ENCODE measurements around the gene CHI3L2. TPM values are rescaled to one million over a fixed set of nuclear protein-coding genes. Genes with fewer than 3 reads are reported as not detected.

CHI3L2 gene
- total and polyA plus RNA-seq, 10 of the 15 experiments (the other 5 are each of a cell fraction or from before 2014, with no cell fraction given): 37.1 to 508 (median 98.3) TPM

GRCh38 chr1:111197598-111198284, 29.8 kb upstream of the CHI3L2 start (continued):
- TF ChIP-seq SIX5 (IDR thresholded peaks at IDR 0.05; ENCODE audit: low read depth, low read length, severe bottlenecking): no peak
- TF ChIP-seq MLLT1 (IDR thresholded peaks at IDR 0.05): peak; percentile 63
- no peak for TF ChIP-seq RFX5 (IDR thresholded peaks at IDR 0.05; ENCODE audit: low read depth, low read length)
- TF ChIP-seq ZBED1 (IDR thresholded peaks at IDR 0.05; ENCODE audit: borderline replicate concordance): no peak
- TF ChIP-seq NFXL1 (IDR thresholded peaks at IDR 0.05; ENCODE audit: borderline replicate concordance): no peak
- no peak for TF ChIP-seq PAX5 (IDR thresholded peaks at IDR 0.05; ENCODE audit: borderline replicate concordance, low read depth, low read length)
- TF ChIP-seq ZNF592 (IDR thresholded peaks at IDR 0.05): no peak
- TF ChIP-seq MTA2 (IDR thresholded peaks at IDR 0.05; ENCODE audit: low read depth): no peak
- no peak for TF ChIP-seq PAX8 (IDR thresholded peaks at IDR 0.05)
- TF ChIP-seq NR2F1 (conservative IDR thresholded peaks at IDR 0.05): 0 out of 2 replicates have a peak, but pooled peaks have one; percentile 6
- TF ChIP-seq ZZZ3 (IDR thresholded peaks at IDR 0.05; ENCODE audit: control insufficient read depth, insufficient read length, low read depth): no peak
- no peak for TF ChIP-seq EP300 (IDR thresholded peaks at IDR 0.05; ENCODE audit: borderline replicate concordance in 1 of 2, control insufficient read depth in 1 of 2, low read depth in 2 of 2, low read length in 2 of 2)
- TF ChIP-seq TARDBP (IDR thresholded peaks at IDR 0.05; ENCODE audit: borderline replicate concordance): no peak
- TF ChIP-seq WRNIP1 (IDR thresholded peaks at IDR 0.05; ENCODE audit: borderline replicate concordance, low read depth, low read length): peak; percentile 60; the same call in 1 of the 2 replicates
- TF ChIP-seq LARP7 (IDR thresholded peaks at IDR 0.05): peak; percentile 56; the same call in 1 of the 2 replicates
- TF ChIP-seq REST (IDR thresholded peaks at IDR 0.05; ENCODE audit: low read depth, low read length): no peak
- TF ChIP-seq E2F8 (IDR thresholded peaks at IDR 0.05; ENCODE audit: low read depth, partially characterized antibody): no peak
- TF ChIP-seq DPF2 (IDR thresholded peaks at IDR 0.05): no peak

Measured in GM12878 (cell line).